DMS 273 (cell line): ENCODE data around the gene MPPED1.
A peak's percentile ranks its signal among the peaks of the same experiment; 100 is the strongest.

Source experiments
- DNase-seq: peaks from one replicate; lab custom pipeline; 2025; ENCODE audit not compliant: unreplicated experiment; lab: John Stamatoyannopoulos, UW

Gene MPPED1

GRCh38 chr22:43428521-43428920 lies 16.7 kb downstream of the MPPED1 start:
- no peak for DNase-seq

- no peak for DNase-seq
Observed at GRCh38 chr22:43429426-43429825, 17.6 kb downstream of the MPPED1 start.

GRCh38 chr22:43431808-43432554 lies 20.2 kb downstream of the MPPED1 start:
- DNase-seq: no peak

GRCh38 chr22:43432883-43433415 lies 21.1 kb downstream of the MPPED1 start:
- DNase-seq: no peak

- no peak for DNase-seq
Observed at GRCh38 chr22:43433451-43434274, 21.8 kb downstream of the MPPED1 start.

GRCh38 chr22:43434275-43434927 lies 22.6 kb downstream of the MPPED1 start:
- no peak for DNase-seq

- no peak for DNase-seq
Observed at GRCh38 chr22:43434928-43435311, 23.1 kb downstream of the MPPED1 start.

- DNase-seq: peak; percentile 89
Observed at GRCh38 chr22:43435851-43436811, 24.3 kb downstream of the MPPED1 start.

GRCh38 chr22:43436868-43437267 lies 25.1 kb downstream of the MPPED1 start:
- DNase-seq: no peak

GRCh38 chr22:43437871-43438475 lies 26.2 kb downstream of the MPPED1 start:
- DNase-seq: no peak

- DNase-seq: no peak
Observed at GRCh38 chr22:43438666-43439347, 27.0 kb downstream of the MPPED1 start.

GRCh38 chr22:43439368-43440103 lies 27.7 kb downstream of the MPPED1 start:
- no peak for DNase-seq

GRCh38 chr22:43440104-43440387 lies 28.2 kb downstream of the MPPED1 start:
- DNase-seq: no peak

GRCh38 chr22:43440556-43440955 lies 28.7 kb downstream of the MPPED1 start:
- no peak for DNase-seq

- no peak for DNase-seq
Observed at GRCh38 chr22:43441216-43441615, 29.4 kb downstream of the MPPED1 start.

- DNase-seq: no peak
Observed at GRCh38 chr22:43441751-43442150, 29.9 kb downstream of the MPPED1 start.

- DNase-seq: no peak
Observed at GRCh38 chr22:43442386-43443151, 30.8 kb downstream of the MPPED1 start.

GRCh38 chr22:43443152-43443471 lies 31.3 kb downstream of the MPPED1 start:
- no peak for DNase-seq
